Stimulated activated CD4-positive, alpha-beta T cell treated with anti-CD3 and anti-CD28 coated beads, Interleukin-2, amount 100 ng/mL, for 4 hours (primary cell): Measurements from ENCODE around the gene RPL29.
A peak's percentile ranks its signal among the peaks of the same experiment; 100 is the strongest.
"Not testable (repeated sequence)": the region's sequence is repeated elsewhere in the genome, so short reads cannot be mapped to it uniquely, and the experiment has no call there.

ENCODE experiments used
- DNase-seq: peaks from one replicate; pipeline ENCODE4 v3.0.0-alpha.2; 2020; ENCODE audit warnings: low read depth

RPL29 gene

GRCh38 chr3:51995346-51996163, at the start of gene RPL29:
TSS of gene RPL29 (minus strand) at chr3:51995895. CDS start at chr3:51995461, 434 bp downstream.
- peak; percentile 86 for DNase-seq

GRCh38 chr3:52044869-52045619, 49.3 kb upstream of the RPL29 start:
- no peak for DNase-seq

GRCh38 chr3:52043750-52044149, 48.1 kb upstream of the RPL29 start:
- DNase-seq, result no peak

- not testable (repeated sequence) for DNase-seq
Observed at GRCh38 chr3:52043039-52043438, 47.3 kb upstream of the RPL29 start.

GRCh38 chr3:52041118-52041731, 45.5 kb upstream of the RPL29 start:
- DNase-seq, result no peak

GRCh38 chr3:52040600-52040999, 44.9 kb upstream of the RPL29 start:
- DNase-seq, result no peak

- no peak for DNase-seq
Observed at GRCh38 chr3:52039846-52040245, 44.2 kb upstream of the RPL29 start.

- DNase-seq, result no peak
Observed at GRCh38 chr3:52039426-52039825, 43.7 kb upstream of the RPL29 start.

GRCh38 chr3:52038227-52038626, 42.5 kb upstream of the RPL29 start:
- DNase-seq, result no peak

GRCh38 chr3:52037291-52037690, 41.6 kb upstream of the RPL29 start:
- no peak for DNase-seq

GRCh38 chr3:52036829-52037228, 41.1 kb upstream of the RPL29 start:
- DNase-seq, result no peak

GRCh38 chr3:52036222-52036694, 40.6 kb upstream of the RPL29 start:
- DNase-seq, result no peak

- no peak for DNase-seq
Observed at GRCh38 chr3:52034651-52035050, 39.0 kb upstream of the RPL29 start.

GRCh38 chr3:52034212-52034611, 38.5 kb upstream of the RPL29 start:
- DNase-seq, result no peak

- not testable (repeated sequence) for DNase-seq
Observed at GRCh38 chr3:52033748-52034147, 38.1 kb upstream of the RPL29 start.

GRCh38 chr3:52032702-52033408, 37.2 kb upstream of the RPL29 start:
- no peak for DNase-seq

GRCh38 chr3:52031896-52032295, 36.2 kb upstream of the RPL29 start:
- no peak for DNase-seq

- no peak for DNase-seq
Observed at GRCh38 chr3:52030714-52031310, 35.1 kb upstream of the RPL29 start.

GRCh38 chr3:52029535-52029934, 33.8 kb upstream of the RPL29 start:
- no peak for DNase-seq

- DNase-seq, result no peak
Observed at GRCh38 chr3:52029053-52029452, 33.4 kb upstream of the RPL29 start.

- no peak for DNase-seq
Observed at GRCh38 chr3:52028572-52028971, 32.9 kb upstream of the RPL29 start.

GRCh38 chr3:52026041-52026440, 30.3 kb upstream of the RPL29 start:
- DNase-seq, result no peak
